Esophagus muscularis mucosa (tissue), 4 donors: Measurements from ENCODE around the gene MAB21L1.

ENCODE experiments used
- CTCF ChIP-seq, 3 experiments: fragments of 200-600 bp in 2 of 3; fragments of 450-650 bp in 1 of 3; sonication (generic) in 2 of 3; IDR thresholded peaks; one replicate each; pipeline ENCODE4 v1.5.1; 2017 to 2019; ENCODE audit warnings: antibody characterized with exemption in 3 of 3, mild to moderate bottlenecking in 2 of 3, moderate library complexity in 1 of 3
- EP300 ChIP-seq: sonication (generic); formaldehyde crosslinking; IDR thresholded peaks from one replicate; pipeline ENCODE4 v1.6.1; 2017; ENCODE audit warnings: antibody characterized with exemption
- POLR2A ChIP-seq: fragments of 450-650 bp; IDR thresholded peaks from one replicate; pipeline ENCODE4 v1.6.1; 2017; ENCODE audit warnings: antibody characterized with exemption, moderate library complexity, mild to moderate bottlenecking, low read depth
- POLR2AphosphoS5 ChIP-seq, 2 donors: sonication (generic); formaldehyde crosslinking; IDR thresholded peaks; one replicate each; pipeline ENCODE4 v1.6.1; 2017; ENCODE audit warnings: antibody characterized with exemption in 2 of 2

DNA sequence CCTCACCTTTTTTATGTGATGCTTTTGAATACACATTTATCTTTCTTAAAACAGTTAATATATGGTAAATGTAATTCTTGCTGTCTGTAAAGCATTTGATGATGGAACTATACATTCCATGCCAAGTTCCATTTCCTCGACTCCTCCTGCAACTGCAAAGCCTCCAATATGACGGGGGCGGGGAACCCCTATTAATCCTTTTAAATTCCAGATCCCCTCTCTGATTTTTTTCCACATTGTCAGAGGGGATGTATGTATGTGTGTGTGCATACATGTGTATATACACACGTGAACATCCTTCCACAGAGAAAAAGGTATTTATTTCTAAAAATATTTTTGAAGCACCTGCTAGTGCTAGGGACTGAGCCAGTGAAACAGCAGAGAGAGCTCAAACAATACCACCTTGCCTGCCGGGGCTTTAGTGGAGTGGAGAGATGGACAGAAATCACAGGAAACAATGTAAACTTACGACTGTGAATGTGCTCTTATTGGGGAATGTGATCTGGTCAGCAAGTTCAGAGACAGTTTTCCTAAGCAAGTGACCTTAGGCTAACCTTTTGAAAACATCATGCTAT, 25.3 kb upstream of the MAB21L1 start:
- TF ChIP-seq CTCF (IDR thresholded peaks at IDR 0.05) (no peak), POLR2A (no peak), POLR2AphosphoS5 (IDR thresholded peaks at IDR 0.05) (no peak), EP300 (no peak)
